HAP-1 (cell line): Measurements from ENCODE around the gene HTR6.

Experiments
- DNase-seq, 2 experiments: peaks; one replicate each; pipeline ENCODE4 v3.0.0-alpha.2; 2016 to 2020; ENCODE audit warnings: low spot score in 2 of 2
- H3K27me3 ChIP-seq: fragments of 250-450 bp; sonication (Bioruptor Pico); 2 replicates; pipeline ENCODE4 v1.5.1; 2020; ENCODE audit warnings: low read depth, mild to moderate bottlenecking, moderate library complexity
- H3K36me3 ChIP-seq: fragments of 250-450 bp; sonication (Bioruptor Pico); replicated peaks from 2 replicates; pipeline ENCODE4 v1.5.1; 2020; ENCODE audit warnings: mild to moderate bottlenecking
- H3K4me1 ChIP-seq: fragments of 250-450 bp; sonication (Bioruptor Pico); 2 replicates; pipeline ENCODE4 v1.5.1; 2020; ENCODE audit warnings: mild to moderate bottlenecking
- H3K4me3 ChIP-seq: fragments of 250-450 bp; sonication (Bioruptor Pico); 2 replicates; pipeline ENCODE4 v1.5.1; 2020; ENCODE audit warnings: mild to moderate bottlenecking, moderate library complexity
- H3K9me3 ChIP-seq: fragments of 250-450 bp; sonication (Bioruptor Pico); 2 replicates; pipeline ENCODE4 v1.5.1; 2020; ENCODE audit warnings: mild to moderate bottlenecking, moderate library complexity
- in situ Hi-C: fragments of 300-500 bp; cut with MboI; formaldehyde crosslinking; loops from 3 replicates; pipeline ENCODE4 v1.14.3; 2020; ENCODE audit warnings: low sequenced_read_pairs, inconsistent platforms, mixed read lengths

The HTR6 gene

DNA sequence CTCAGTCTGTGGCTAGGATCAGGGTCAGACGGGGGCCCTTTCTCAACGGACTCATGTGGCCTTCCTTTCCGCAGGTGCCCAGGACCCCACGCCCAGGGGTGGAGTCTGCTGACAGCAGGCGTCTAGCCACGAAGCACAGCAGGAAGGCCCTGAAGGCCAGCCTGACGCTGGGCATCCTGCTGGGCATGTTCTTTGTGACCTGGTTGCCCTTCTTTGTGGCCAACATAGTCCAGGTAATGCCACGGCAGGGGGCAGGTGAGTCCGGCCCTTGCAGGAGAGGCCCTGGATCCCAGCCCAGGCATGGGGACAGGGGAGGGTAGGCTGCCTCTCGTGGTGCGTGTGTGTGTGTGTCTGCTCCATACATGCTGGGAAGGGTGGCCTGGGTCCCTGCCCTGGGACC lies 13.8 kb downstream of the HTR6 start:
- no peak overlapping the region for H3K4me3 ChIP-seq
- H3K27me3 ChIP-seq: no peaks in the 10 kb centered on the region
- no peaks in the 10 kb centered on the region for H3K36me3 ChIP-seq
- H3K9me3 ChIP-seq: no peaks in the 10 kb centered on the region
- DNase-seq: no peak
- H3K4me1 ChIP-seq: no peaks in the 10 kb centered on the region
- in situ Hi-C loops: no loop called here

DNA sequence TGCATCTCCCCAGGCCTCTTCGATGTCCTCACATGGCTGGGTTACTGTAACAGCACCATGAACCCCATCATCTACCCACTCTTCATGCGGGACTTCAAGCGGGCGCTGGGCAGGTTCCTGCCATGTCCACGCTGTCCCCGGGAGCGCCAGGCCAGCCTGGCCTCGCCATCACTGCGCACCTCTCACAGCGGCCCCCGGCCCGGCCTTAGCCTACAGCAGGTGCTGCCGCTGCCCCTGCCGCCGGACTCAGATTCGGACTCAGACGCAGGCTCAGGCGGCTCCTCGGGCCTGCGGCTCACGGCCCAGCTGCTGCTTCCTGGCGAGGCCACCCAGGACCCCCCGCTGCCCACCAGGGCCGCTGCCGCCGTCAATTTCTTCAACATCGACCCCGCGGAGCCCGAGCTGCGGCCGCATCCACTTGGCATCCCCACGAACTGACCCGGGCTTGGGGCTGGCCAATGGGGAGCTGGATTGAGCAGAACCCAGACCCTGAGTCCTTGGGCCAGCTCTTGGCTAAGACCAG lies 14.3 kb downstream of the HTR6 start:
- Histone ChIP-seq H3K4me1 (no peaks in the 10 kb centered on the region), H3K4me3 (no peak overlapping the region), H3K27me3 (no peaks in the 10 kb centered on the region), H3K9me3 (no peaks in the 10 kb centered on the region), H3K36me3 (no peaks in the 10 kb centered on the region)
- no peak for DNase-seq
- in situ Hi-C loops: no loop called here

DNA sequence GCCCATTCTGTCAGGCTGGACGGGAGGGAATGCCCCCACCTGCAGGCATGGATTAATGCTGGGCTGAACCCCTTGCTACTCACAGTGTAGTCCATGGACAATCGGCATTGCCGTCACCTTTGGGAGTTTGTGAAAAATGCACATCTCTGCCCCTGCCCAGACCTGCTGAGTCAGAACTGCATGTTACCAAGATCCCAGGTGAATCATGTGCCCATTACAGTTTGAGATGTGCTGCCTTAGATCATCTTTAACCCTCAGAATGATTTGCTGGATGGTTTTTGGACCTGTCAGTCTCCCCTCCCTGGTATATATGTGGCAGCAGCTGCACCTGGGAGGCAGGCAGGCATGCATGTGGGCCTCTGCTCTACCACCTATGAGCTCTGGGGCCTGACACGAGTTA lies 15.0 kb downstream of the HTR6 start:
- no peak for DNase-seq
- Histone ChIP-seq H3K9me3 (no peaks in the 10 kb centered on the region), H3K4me1 (no peaks in the 10 kb centered on the region), H3K36me3 (no peaks in the 10 kb centered on the region), H3K27me3 (no peaks in the 10 kb centered on the region), H3K4me3 (no peak overlapping the region)
- in situ Hi-C loops: no loop called here

DNA sequence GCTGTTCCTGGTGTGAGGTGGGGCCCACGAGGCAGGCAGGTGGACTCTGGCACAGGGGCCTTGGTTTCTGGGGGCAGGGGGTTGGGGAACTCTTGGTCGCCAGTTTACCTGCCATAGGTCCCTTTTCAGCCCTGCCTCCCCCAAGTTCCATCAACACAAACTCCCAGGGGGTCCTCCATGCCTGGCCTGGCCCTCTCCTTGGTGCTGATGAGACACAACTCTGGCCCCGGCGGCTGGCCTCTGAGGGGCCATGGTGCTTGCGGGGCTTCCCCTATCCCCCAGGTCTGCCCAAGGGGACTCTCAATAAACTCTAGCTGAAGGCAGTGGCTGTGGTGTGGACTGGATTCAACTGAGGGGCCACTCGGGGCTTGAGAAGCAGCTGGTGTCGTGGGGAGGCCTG lies 16.0 kb downstream of the HTR6 start:
- in situ Hi-C loops: no loop called here

DNA sequence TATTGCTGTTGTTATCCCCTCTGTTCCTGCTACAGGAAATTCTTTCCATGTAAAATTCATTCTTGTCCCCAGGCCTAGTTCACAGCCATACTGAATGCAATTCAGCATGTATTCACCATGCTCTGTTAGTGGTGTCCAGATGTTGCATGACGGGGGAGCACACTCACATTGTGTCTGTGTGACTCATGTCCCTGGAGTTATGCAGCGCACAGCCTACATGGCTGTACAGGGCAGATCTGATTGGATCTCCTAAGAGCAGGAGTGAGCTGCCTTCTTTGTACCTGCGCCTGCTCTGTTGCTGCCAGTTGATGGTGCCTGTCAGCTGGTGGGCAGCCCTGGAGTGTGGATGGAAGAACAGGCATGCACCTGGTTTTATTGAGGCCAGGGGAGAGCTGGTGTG lies 17.6 kb downstream of the HTR6 start:
- no peak for DNase-seq
- in situ Hi-C loops: no loop called here
- H3K36me3 ChIP-seq: no peaks in the 10 kb centered on the region
- no peaks in the 10 kb centered on the region for H3K27me3 ChIP-seq
- H3K4me3 ChIP-seq: no peak overlapping the region
- no peaks in the 10 kb centered on the region for H3K4me1 ChIP-seq
- no peaks in the 10 kb centered on the region for H3K9me3 ChIP-seq

More for the DNA sequence above, 16.0 kb downstream of the HTR6 start:
- no peaks in the 10 kb centered on the region for H3K4me1 ChIP-seq
- no peaks in the 10 kb centered on the region for H3K9me3 ChIP-seq
- no peaks in the 10 kb centered on the region for H3K36me3 ChIP-seq
- H3K27me3 ChIP-seq: no peaks in the 10 kb centered on the region
- H3K4me3 ChIP-seq: no peak overlapping the region
- no peak for DNase-seq

DNA sequence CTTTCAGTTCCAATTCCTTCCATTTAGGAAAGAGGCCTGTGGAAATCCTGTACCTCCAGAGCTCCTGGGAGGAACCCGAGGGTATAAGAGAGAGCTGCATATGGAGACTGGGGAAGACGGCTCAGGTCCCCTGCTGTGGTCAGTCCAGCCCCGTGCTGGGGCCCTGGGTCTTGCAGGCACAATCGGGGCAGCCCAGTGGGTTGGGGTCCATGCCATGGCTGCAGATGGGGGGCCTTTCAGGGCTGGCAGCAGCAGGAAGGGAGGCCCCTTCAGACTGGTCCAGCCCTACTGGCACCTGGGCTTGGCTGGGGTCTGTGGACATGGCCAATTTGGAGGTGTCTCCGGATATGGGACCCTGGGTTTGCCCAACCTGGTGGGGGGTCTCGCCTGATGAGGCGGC lies 18.2 kb downstream of the HTR6 start:
- H3K4me3 ChIP-seq: no peak overlapping the region
- H3K4me1 ChIP-seq: no peaks in the 10 kb centered on the region
- no peak for DNase-seq
- no peaks in the 10 kb centered on the region for H3K27me3 ChIP-seq
- H3K9me3 ChIP-seq: no peaks in the 10 kb centered on the region
- in situ Hi-C loops: no loop called here
- H3K36me3 ChIP-seq: no peaks in the 10 kb centered on the region

DNA sequence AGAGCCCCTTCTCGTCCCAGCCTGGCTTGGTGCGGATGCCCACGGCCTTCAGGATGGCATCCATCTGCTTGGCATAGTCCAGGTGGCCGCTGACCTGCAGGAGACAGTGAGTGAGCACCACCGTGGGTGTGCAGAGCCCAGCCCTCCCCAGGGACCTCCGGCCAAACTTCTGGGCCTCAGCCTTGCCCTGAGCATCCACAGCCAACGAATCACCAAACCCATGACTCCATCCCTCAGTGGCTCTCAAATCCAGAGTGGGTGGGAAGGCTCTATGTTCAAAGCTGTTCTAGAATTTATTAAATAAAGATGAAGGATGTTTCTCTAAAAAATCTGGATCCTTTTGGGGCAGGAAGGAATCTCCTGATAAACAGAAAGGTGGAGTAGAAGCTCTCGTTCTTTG lies 18.7 kb downstream of the HTR6 start:
- Histone ChIP-seq H3K27me3 (no peaks in the 10 kb centered on the region), H3K4me3 (no peak overlapping the region), H3K4me1 (no peaks in the 10 kb centered on the region), H3K36me3 (no peaks in the 10 kb centered on the region), H3K9me3 (no peaks in the 10 kb centered on the region)
- DNase-seq: no peak
- in situ Hi-C loops: no loop called here

DNA sequence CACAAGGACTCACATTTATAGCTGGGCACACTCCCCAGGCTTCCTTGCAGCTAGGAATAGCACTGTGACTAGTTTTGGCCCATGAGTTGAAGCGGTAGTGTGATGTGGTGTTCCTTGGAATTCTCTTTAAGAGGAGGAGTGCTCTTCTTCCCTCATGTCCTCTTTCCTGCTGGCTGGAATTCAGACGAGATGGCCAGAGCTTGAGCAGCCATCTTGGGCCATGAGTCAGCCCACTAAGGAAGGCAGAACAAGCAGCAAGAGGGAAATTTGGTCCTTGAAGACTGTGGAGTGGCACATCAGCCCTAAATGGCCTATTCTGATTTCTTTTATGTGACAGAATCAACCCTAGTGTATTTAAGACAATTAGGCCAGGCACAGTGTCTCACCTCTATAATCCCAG lies 20.0 kb downstream of the HTR6 start:
- DNase-seq: no peak
- no peaks in the 10 kb centered on the region; the same call in 1 of the 2 replicates for H3K9me3 ChIP-seq
- H3K36me3 ChIP-seq: no peaks in the 10 kb centered on the region
- in situ Hi-C loops: no loop called here
- no peak overlapping the region for H3K4me3 ChIP-seq
- no peaks in the 10 kb centered on the region for H3K4me1 ChIP-seq
- H3K27me3 ChIP-seq: no peaks in the 10 kb centered on the region

DNA sequence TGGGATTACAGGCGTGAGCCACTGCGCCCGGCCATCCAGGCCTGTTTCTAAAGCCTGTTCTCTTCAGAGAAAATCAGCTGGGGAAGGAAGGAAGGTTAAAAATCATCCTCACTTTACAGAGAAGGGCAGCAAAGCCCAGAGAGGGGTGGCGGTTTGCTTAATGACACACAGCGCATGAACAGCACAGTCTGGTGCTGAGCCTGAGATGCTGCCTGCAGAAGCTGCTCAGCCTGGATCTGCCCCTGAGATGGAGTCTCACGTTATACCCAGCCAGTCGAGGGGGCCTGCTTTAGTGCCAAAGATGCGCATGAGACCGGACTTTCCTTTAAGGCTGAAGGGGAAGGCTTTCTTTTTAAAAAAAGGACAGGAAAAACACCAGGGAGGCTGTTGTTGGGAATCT lies 21.3 kb downstream of the HTR6 start:
- no peak for DNase-seq
- Histone ChIP-seq H3K27me3 (no peaks in the 10 kb centered on the region), H3K4me3 (no peak overlapping the region), H3K9me3 (no peaks in the 10 kb centered on the region; the same call in 1 of the 2 replicates), H3K4me1 (no peaks in the 10 kb centered on the region), H3K36me3 (no peaks in the 10 kb centered on the region)
- in situ Hi-C loops: no loop called here

DNA sequence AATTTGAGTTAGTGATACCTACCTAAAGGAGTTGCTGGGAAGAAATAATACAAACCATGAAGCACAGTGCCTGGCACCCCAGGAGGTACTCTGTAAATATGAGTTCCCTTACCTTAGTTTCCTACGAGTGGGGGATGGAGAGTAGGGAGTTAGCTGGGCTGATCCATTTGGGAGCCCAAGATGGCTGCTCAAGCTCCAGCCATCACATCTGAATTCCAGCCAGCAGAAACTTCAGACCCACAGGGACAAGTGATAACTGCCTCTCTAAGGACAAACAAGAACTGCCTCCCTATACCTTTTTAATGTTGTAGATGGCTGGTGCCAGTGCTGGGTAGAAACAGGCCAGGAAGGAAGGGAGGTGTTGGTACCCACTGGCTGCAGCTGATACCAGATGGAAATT lies 22.7 kb downstream of the HTR6 start:
- no peaks in the 10 kb centered on the region for H3K4me1 ChIP-seq
- no peaks in the 10 kb centered on the region; the same call in 1 of the 2 replicates for H3K9me3 ChIP-seq
- no peak overlapping the region for H3K4me3 ChIP-seq
- in situ Hi-C loops: no loop called here
- H3K27me3 ChIP-seq: no peaks in the 10 kb centered on the region
- H3K36me3 ChIP-seq: no peaks in the 10 kb centered on the region
- DNase-seq: no peak

DNA sequence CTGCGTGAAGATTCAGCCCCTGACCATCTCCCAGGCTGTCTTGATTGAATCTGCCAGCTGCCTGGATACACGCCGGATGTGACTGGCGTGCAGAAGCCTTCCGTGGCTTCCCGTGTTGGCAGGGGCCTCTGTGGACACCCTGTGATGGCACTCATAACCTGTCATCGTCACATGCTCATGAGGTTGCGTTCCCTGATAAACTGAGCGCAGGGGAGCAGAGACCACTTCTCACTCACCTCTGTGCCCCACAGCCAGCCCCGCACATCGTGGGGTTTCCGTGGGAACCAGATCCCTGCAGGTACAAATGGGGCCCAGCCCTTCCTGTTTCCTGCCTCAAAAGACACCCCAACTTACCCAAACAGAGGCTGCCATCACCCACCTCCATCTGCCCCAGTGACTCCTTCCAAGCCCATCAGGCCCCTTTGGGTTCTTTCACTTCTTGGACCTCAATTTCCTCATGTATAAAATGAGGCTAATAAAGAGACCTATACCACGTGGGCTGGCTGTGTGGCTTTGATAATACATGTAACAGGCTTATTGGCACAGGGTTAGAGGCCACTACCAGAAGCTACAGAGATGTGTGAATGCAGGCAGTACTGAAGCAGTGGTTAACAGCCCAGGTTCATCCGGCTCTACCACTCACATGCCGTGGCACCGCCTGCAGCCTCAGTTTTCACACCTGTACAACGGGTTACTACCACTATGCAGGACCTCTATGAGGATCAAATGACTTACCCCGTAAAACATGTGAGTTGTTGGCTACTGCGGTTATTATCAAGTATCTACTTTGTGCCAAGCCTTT lies 23.6 kb downstream of the HTR6 start:
- in situ Hi-C loops: no loop called here
- Histone ChIP-seq H3K9me3 (no peaks in the 10 kb centered on the region; the same call in 1 of the 2 replicates), H3K4me3 (no peak overlapping the region), H3K36me3 (no peaks in the 10 kb centered on the region), H3K4me1 (no peaks in the 10 kb centered on the region), H3K27me3 (no peaks in the 10 kb centered on the region)
- DNase-seq: no peak

DNA sequence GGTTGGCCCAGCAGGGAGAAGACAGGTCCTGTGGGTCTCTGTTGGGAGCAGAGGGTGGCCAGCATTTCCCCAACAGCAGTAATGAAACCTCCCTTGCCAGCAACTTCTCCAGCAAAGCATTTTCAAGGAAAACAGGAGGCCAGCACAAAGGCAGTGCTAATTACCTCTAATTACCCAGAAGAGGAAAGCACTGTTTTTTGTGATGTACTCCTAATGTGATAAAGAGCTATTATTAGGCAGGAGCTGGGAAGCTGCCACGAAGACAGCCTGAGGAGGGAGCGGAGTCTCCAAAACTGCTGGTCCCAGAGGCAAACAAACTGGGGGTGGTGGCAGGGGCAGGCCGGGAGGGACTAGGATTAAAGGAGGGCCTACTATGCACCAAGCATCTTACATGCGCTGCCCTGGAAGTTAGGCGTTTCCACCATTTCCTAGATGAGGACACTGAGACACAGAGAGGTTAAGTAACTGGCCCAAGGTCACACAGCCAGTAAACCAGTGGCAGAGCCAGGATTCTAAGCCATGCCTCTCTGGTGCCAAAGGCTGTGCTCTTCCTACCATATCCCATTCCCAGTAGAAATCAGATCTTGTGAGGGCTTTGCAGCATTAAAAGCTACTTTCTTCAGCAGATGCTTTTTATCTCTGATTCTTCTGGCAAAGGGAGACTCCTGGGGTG lies 24.5 kb downstream of the HTR6 start:
- Histone ChIP-seq H3K36me3 (no peaks in the 10 kb centered on the region), H3K27me3 (no peaks in the 10 kb centered on the region), H3K4me1 (no peaks in the 10 kb centered on the region), H3K9me3 (no peaks in the 10 kb centered on the region; the same call in 1 of the 2 replicates), H3K4me3 (no peak overlapping the region)
- in situ Hi-C loops: no loop called here
- DNase-seq: no peak

DNA sequence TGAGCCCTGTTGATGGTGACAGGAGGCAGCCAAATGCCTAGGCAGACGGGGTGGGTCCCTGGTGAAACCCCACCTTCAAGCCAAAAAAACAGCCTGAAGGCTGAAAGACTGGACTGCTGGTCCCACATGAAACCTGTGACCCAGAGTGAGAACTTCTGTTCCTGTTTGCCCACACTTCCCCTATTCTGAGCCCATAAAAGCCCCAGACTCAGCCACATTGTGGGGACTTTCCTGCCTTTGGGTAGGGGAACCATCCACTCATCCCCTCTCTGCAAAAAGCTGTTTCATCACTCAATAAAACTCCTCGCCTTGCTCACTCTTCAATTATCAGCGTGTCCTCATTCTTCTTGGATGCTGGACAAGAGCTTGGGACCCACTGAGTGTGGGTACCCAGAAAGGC lies 25.2 kb downstream of the HTR6 start:
- Histone ChIP-seq H3K36me3 (no peaks in the 10 kb centered on the region), H3K4me3 (no peak overlapping the region), H3K4me1 (no peaks in the 10 kb centered on the region), H3K9me3 (no peaks in the 10 kb centered on the region; the same call in 1 of the 2 replicates), H3K27me3 (no peaks in the 10 kb centered on the region)
- in situ Hi-C loops: no loop called here
- DNase-seq: no peak

DNA sequence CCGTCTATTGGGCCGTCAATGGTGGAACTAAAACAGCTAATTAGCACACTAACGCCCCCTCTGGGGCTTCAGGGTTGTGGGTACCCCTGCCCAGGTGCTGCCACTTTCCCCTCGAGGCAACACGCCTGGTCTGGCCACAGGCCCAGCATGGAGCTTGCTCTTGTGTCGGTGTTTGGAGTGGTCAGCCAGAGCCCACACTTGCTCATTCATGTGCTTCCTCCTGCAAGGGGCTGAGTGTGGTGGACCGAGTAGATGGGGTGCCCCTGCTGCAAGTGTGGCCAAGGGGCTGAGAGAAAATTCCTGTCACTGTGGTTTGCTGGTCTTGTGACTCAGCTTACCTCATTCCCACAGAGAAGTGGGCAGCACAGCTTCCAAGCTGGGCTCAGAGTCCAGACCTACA lies 25.7 kb downstream of the HTR6 start:
- no peaks in the 10 kb centered on the region for H3K4me1 ChIP-seq
- no peak for DNase-seq
- no peaks in the 10 kb centered on the region; the same call in 1 of the 2 replicates for H3K9me3 ChIP-seq
- no peaks in the 10 kb centered on the region for H3K36me3 ChIP-seq
- H3K4me3 ChIP-seq: no peak overlapping the region
- no peaks in the 10 kb centered on the region for H3K27me3 ChIP-seq
- in situ Hi-C loops: no loop called here
